SK-N-SH (cell line): ENCODE results near the gene RNF145. TPM values are rescaled to one million over a fixed set of nuclear protein-coding genes. Genes with fewer than 3 reads are reported as not detected.

Experiments used
- CTCF ChIA-PET: fragments of 300-600, 350-600 bp; formaldehyde crosslinking; extraction: SDS; loops from one replicate; lab custom pipeline; 2021; lab: Yijun Ruan, JAX
- POLR2A ChIA-PET: fragments of 350-600 bp; sonication (Branson Sonifier 250); formaldehyde crosslinking; extraction: SDS; loops from one replicate; lab custom pipeline; 2020; ENCODE audit warnings: antibody characterized with exemption, inconsistent platforms; lab: Yijun Ruan, JAX
- DNase-seq: peaks from one replicate; pipeline ENCODE4 v3.0.0; 2012
- H2AFZ ChIP-seq: fragments of 200-600 bp; sonication (generic); 2 replicates; pipeline ENCODE4 v1.8.1; 2016; ENCODE audit warnings: antibody characterized with exemption, mild to moderate bottlenecking, low read depth
- H3F3A ChIP-seq: fragments of 200-600 bp; sonication (generic); replicated peaks from 2 replicates; pipeline ENCODE3; 2016; ENCODE audit warnings: antibody characterized with exemption, mild to moderate bottlenecking; ENCODE audit not compliant: insufficient read depth
- H3K27ac ChIP-seq, 2 experiments: fragments of 200-500 bp in 1 of 2; fragments of 200-600 bp in 1 of 2; sonication (Bioruptor generic) in 1 of 2; sonication (generic), shearing (Covaris generic) in 1 of 2; 2 replicates each; pipeline versions ENCODE4 v1.5.1 to v1.6.1; 2014 to 2016; ENCODE audit warnings: low read depth in 2 of 2, inconsistent platforms in 1 of 2, low read length in 1 of 2, mild to moderate bottlenecking in 1 of 2, mixed read lengths in 1 of 2
- H3K27me3 ChIP-seq: fragments of 200-600 bp; sonication (generic), shearing (Covaris generic); 2 replicates; pipeline ENCODE4 v1.6.1; 2016; ENCODE audit warnings: mixed run types; ENCODE audit not compliant: insufficient read depth
- H3K36me3 ChIP-seq, 2 experiments: fragments of 200-500 bp in 1 of 2; fragments of 200-600 bp in 1 of 2; sonication (Bioruptor generic) in 1 of 2; sonication (generic) in 1 of 2; replicated peaks in 1 of 2; 2 replicates each; pipeline versions ENCODE3 to v1.5.1; 2014 to 2016; ENCODE audit warnings: low read length in 1 of 2, mild to moderate bottlenecking in 1 of 2; ENCODE audit not compliant: insufficient read depth in 2 of 2, control insufficient read depth in 1 of 2
- H3K4me1 ChIP-seq, 2 experiments: fragments of 200-500 bp in 1 of 2; fragments of 200-600 bp in 1 of 2; sonication (Bioruptor generic) in 1 of 2; sonication (generic), shearing (Covaris generic) in 1 of 2; 2 replicates each; pipeline versions ENCODE4 v1.5.1 to v1.6.1; 2014 to 2016; ENCODE audit warnings: low read depth in 1 of 2, low read length in 1 of 2, mixed run types in 1 of 2; ENCODE audit not compliant: insufficient read depth in 2 of 2, control insufficient read depth in 1 of 2
- H3K4me2 ChIP-seq: fragments of 200-600 bp; sonication (generic), shearing (Covaris generic); 2 replicates; pipeline ENCODE4 v1.6.1; 2017; ENCODE audit warnings: mixed run types
- H3K4me3 ChIP-seq, 2 experiments: fragments of 200-500 bp in 1 of 2; fragments of 200-600 bp in 1 of 2; sonication (Bioruptor generic) in 1 of 2; sonication (generic), shearing (Covaris generic) in 1 of 2; 2 replicates each; pipeline versions ENCODE4 v1.5.1 to v1.8.1; 2014 to 2016; ENCODE audit warnings: low read depth in 2 of 2, inconsistent platforms in 1 of 2, low read length in 1 of 2, mild to moderate bottlenecking in 1 of 2, mixed read lengths in 1 of 2, moderate library complexity in 1 of 2
- H3K79me2 ChIP-seq: fragments of 200-600 bp; sonication (generic); 2 replicates; pipeline ENCODE4 v1.8.1; 2017; ENCODE audit warnings: mild to moderate bottlenecking; ENCODE audit not compliant: insufficient read depth
- H3K9ac ChIP-seq: fragments of 200-600 bp; sonication (generic); 2 replicates; pipeline ENCODE4 v1.6.1; 2017; ENCODE audit warnings: mixed run types
- H3K9me2 ChIP-seq: fragments of 200-600 bp; sonication (generic); 2 replicates; pipeline ENCODE4 v1.6.1; 2017; ENCODE audit warnings: mixed run types
- H3K9me3 ChIP-seq: fragments of 200-600 bp; sonication (generic); 2 replicates; pipeline ENCODE4 v1.6.1; 2017; ENCODE audit warnings: mixed run types, mild to moderate bottlenecking, moderate library complexity
- H4K20me1 ChIP-seq: fragments of 200-600 bp; sonication (generic); 2 replicates; pipeline ENCODE4 v1.6.1; 2017; ENCODE audit warnings: mild to moderate bottlenecking, mixed run types; ENCODE audit not compliant: insufficient read depth
- EP300 ChIP-seq, 2 experiments: IDR thresholded peaks; 2 replicates each; pipeline versions ENCODE4 v1.4.0 to v1.6.1; 2012; ENCODE audit warnings: borderline replicate concordance in 1 of 2, low read depth in 1 of 2, low read length in 1 of 2
- FOSL2 ChIP-seq: IDR thresholded peaks from 2 replicates; pipeline ENCODE4 v1.4.0; 2012; ENCODE audit warnings: low read depth, mild to moderate bottlenecking, moderate library complexity, borderline replicate concordance
- GABPA ChIP-seq: IDR thresholded peaks from 2 replicates; pipeline ENCODE4 v1.4.0; 2012; ENCODE audit warnings: low read depth, mild to moderate bottlenecking
- JUND ChIP-seq: IDR thresholded peaks from 2 replicates; pipeline ENCODE4 v1.4.0; 2012
- POLR2AphosphoS5 ChIP-seq: IDR thresholded peaks from 2 replicates; pipeline ENCODE4 v1.6.1; 2012; ENCODE audit warnings: low read depth, low read length
- RXRA ChIP-seq: IDR thresholded peaks from 2 replicates; pipeline ENCODE4 v1.4.0; 2012; ENCODE audit warnings: low read depth, mild to moderate bottlenecking, borderline replicate concordance
- SIN3A ChIP-seq: IDR thresholded peaks from 2 replicates; pipeline ENCODE4 v1.6.1; 2012; ENCODE audit warnings: low read depth, mild to moderate bottlenecking, low read length, moderate library complexity, borderline replicate concordance
- TAF1 ChIP-seq: IDR thresholded peaks from 2 replicates; pipeline ENCODE4 v1.6.1; 2012; ENCODE audit warnings: low read depth, mild to moderate bottlenecking, low read length, moderate library complexity, borderline replicate concordance
- TCF12 ChIP-seq: IDR thresholded peaks from 2 replicates; pipeline ENCODE4 v1.4.0; 2012
- WGBS: methylation state at CpG from one replicate; pipeline ENCODE4 v1.1.6; 2017; ENCODE audit warnings: low lambda C conversion rate; 5-methylcytosine and 5-hydroxymethylcytosine counted together
- polyA plus RNA-seq, 3 experiments: library from polyadenylated mRNA; depleted of rRNA; stranded (reverse); fragments of >200 nt; gene quantifications; 2 replicates each; pipeline ENCODE4 v1.2.3, GENCODE V29; 2012
- TF ChIP-seq, protein P1 (sequence below): IDR thresholded peaks from 2 replicates; pipeline ENCODE4; 2012

Gene RNF145
- polyA plus RNA-seq, 1 of the 3 experiments (the other 2 are of a cell fraction), result 36.1 TPM

DNA sequence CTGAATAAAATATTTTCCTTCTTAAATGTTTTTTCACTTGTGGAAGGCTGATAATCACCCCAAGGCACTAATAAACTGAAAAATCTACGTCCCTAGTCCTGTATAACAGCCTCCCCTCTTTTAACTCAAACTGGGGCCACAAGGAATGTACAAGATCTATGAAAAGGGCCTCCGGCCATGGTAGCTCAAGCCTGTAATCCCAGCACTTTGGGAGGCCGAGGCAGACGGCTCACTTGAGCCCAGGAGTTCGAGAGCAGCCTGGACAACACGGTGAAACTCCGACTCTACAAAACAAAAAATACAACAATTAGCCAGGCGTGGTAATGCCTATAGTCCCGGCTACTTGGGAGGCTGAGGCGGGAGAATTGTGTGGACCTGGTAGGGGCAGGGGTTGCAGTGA, 23.6 kb downstream of the RNF145 start:
- ChIA-PET CTCF (interaction anchor here (1.2 kb wide), 2 partner anchors 13 to 45 kb away, joined by 3 to 4 read pairs; no protein-coding TSS in a partner anchor), POLR2A (no interaction called here)
- Histone ChIP-seq H3F3A (peaks cover 46% of the 10 kb centered on the region), H3K9me2 (no peaks in the 10 kb centered on the region), H3K9ac (peak overlapping the region; percentile 56; the same call in 1 of the 2 replicates), H3K4me2 (peak overlapping the region; percentile 52; the same call in 1 of the 2 replicates), H3K27me3 (no peaks in the 10 kb centered on the region), H2AFZ (no peak overlapping the region), H4K20me1 (no peaks in the 10 kb centered on the region), H3K4me3 (no peak overlapping the region), H3K4me1 (peaks cover 0 to 43% of the 10 kb centered on the region in 2 experiments; a peak in 3 of 4 replicates), H3K36me3 (peaks cover 21 to 40% of the 10 kb centered on the region in 2 experiments), H3K9me3 (no peaks in the 10 kb centered on the region), H3K27ac (peak overlapping the region in 1 of 2 experiments; percentile 97; a peak in 2 of 4 replicates), H3K79me2 (peaks cover 85% of the 10 kb centered on the region)
- no peak for TF ChIP-seq POLR2AphosphoS5
- no peak for DNase-seq
- WGBS, result 85% methylated on average over 10 of the region's 10 CpGs

DNA sequence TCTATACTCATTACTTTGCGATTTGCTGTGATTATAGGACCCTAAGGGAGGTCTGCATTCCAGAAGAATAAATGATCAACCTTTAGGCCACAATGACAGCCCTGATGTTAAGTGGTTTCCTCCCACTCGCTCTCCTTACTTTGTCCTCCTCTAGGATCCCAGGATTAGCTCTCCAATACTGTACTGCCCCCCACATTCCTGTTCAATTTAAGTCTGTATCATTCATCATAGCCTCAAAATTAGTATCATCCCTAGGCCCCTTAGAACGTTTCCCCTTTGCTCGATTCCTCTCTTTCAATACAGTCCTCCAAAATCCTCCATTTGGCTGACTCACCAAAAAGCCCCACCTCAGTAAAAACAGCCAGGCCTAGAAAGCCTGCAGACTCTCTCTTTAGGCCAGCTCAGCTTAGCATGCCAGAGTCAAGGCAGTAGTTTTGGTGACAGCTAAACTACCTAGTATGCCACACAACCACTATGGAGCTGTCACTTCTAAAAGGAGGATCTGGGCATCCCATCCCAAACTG, 24.4 kb downstream of the RNF145 start:
- POLR2A ChIA-PET, result no interaction called here
- Histone ChIP-seq H3K4me3 (0 out of 4 replicates have a peak overlapping the region, but pooled peaks of 1 of the 2 experiments have one; percentile 0), H3K4me1 (peaks cover 0 to 47% of the 10 kb centered on the region in 2 experiments; a peak in 3 of 4 replicates), H2AFZ (no peak overlapping the region), H3K27me3 (no peaks in the 10 kb centered on the region), H4K20me1 (no peaks in the 10 kb centered on the region), H3F3A (peaks cover 55% of the 10 kb centered on the region), H3K9me3 (no peaks in the 10 kb centered on the region), H3K27ac (peak overlapping the region; percentile 30 to 97; a peak in 3 of 4 replicates), H3K9me2 (no peaks in the 10 kb centered on the region), H3K4me2 (peak overlapping the region; percentile 52), H3K36me3 (peaks cover 29 to 36% of the 10 kb centered on the region in 2 experiments), H3K9ac (peak overlapping the region; percentile 56; the same call in 1 of the 2 replicates), H3K79me2 (peaks cover 84% of the 10 kb centered on the region)
- no peak for DNase-seq
- TF ChIP-seq JUND (peak; percentile 25; the same call in 1 of the 2 replicates), RXRA (peak; percentile 18; the same call in 1 of the 2 replicates), FOSL2 (peak; percentile 24; the same call in 1 of the 2 replicates), TCF12 (peak; percentile 31), TAF1 (no peak), SIN3A (0 out of 2 replicates have a peak, but pooled peaks have one; percentile 28), EP300 (IDR thresholded peaks at IDR 0.05; ENCODE audit: borderline replicate concordance in 1 of 2, low read depth in 1 of 2, low read length in 1 of 2) (0 out of 4 replicates have a peak, but pooled peaks of 1 of the 2 experiments have one; percentile 24), POLR2AphosphoS5 (no peak; the same call in 1 of the 2 replicates), GABPA (no peak)
- TF ChIP-seq, protein P1, sequence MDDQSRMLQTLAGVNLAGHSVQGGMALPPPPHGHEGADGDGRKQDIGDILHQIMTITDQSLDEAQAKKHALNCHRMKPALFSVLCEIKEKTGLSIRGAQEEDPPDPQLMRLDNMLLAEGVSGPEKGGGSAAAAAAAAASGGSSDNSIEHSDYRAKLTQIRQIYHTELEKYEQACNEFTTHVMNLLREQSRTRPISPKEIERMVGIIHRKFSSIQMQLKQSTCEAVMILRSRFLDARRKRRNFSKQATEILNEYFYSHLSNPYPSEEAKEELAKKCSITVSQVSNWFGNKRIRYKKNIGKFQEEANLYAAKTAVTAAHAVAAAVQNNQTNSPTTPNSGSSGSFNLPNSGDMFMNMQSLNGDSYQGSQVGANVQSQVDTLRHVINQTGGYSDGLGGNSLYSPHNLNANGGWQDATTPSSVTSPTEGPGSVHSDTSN, result peak; percentile 44; the same call in 1 of the 2 replicates
- WGBS, result 10% methylated on average over 4 of the region's 4 CpGs
- CTCF ChIA-PET, result interaction anchor here (1.2 kb wide), 1 partner anchor 46 kb away, joined by 3 read pairs; no protein-coding TSS in a partner anchor
